ENCODE measurements around the gene SMIM10.
"Not testable (repeated sequence)": the region's sequence is repeated elsewhere in the genome, so short reads cannot be mapped to it uniquely, and the experiment has no call there.

Gene SMIM10

DNA sequence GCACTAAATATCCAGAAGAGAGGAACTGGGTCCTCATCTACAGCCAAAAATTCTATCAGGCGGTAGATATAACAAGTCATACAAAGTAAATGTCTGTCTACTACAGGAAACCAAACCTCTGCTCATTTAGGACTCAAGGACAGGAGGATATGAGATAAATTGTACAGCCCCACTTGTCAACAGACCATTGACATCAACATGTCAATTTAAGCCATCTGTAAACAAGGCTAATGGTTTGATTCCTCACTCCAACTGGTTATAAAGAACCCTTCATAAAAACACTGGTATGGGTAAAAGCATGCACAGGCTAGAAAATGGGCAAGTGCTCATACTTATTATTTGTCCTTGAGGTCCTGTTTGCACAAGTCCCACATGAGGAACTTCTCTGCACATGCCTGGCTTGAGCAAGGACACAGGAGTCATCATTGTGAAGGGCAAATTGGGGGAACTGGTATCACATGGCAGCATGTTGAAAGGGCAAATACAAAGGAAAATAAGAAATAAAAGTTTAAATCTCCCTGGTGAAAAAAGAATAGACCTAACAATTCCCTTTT is 18.3 kb downstream of the SMIM10 start:
- TF ChIP-seq, protein P1, sequence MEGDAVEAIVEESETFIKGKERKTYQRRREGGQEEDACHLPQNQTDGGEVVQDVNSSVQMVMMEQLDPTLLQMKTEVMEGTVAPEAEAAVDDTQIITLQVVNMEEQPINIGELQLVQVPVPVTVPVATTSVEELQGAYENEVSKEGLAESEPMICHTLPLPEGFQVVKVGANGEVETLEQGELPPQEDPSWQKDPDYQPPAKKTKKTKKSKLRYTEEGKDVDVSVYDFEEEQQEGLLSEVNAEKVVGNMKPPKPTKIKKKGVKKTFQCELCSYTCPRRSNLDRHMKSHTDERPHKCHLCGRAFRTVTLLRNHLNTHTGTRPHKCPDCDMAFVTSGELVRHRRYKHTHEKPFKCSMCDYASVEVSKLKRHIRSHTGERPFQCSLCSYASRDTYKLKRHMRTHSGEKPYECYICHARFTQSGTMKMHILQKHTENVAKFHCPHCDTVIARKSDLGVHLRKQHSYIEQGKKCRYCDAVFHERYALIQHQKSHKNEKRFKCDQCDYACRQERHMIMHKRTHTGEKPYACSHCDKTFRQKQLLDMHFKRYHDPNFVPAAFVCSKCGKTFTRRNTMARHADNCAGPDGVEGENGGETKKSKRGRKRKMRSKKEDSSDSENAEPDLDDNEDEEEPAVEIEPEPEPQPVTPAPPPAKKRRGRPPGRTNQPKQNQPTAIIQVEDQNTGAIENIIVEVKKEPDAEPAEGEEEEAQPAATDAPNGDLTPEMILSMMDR (IDR thresholded peaks at IDR 0.05; ENCODE audit: low read depth, low read length, missing control alignments) = no peak
- DNase-seq (ENCODE audit: extremely low read depth, low read depth) = no peak
- no peak overlapping the region for H3K4me3 ChIP-seq (replicated peaks; ENCODE audit: low read depth, low read length)

DNA sequence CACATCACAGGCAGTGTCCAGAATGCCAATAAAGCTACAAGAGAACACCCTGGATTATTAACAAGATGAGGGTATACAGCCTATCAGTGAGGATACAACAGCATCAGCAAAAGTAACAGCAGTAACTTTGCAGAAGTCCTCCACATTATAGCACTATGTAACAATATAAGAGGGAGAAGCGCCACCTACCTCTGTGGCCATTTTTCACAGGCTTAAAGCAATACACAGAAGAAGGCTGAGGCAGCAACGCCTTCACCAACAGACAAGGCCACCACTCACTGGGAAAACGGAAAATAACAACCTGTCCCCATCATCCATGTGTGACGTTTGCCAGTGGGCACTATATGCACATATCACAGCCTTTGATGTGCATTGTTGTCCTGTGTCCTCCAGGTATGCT is 19.0 kb downstream of the SMIM10 start:
- DNase-seq (ENCODE audit: extremely low read depth, low read depth) = no peak
- no peak overlapping the region for H3K4me3 ChIP-seq (replicated peaks; ENCODE audit: low read depth, low read length)
- TF ChIP-seq, protein P1 (IDR thresholded peaks at IDR 0.05; ENCODE audit: low read depth, low read length, missing control alignments) = no peak

DNA sequence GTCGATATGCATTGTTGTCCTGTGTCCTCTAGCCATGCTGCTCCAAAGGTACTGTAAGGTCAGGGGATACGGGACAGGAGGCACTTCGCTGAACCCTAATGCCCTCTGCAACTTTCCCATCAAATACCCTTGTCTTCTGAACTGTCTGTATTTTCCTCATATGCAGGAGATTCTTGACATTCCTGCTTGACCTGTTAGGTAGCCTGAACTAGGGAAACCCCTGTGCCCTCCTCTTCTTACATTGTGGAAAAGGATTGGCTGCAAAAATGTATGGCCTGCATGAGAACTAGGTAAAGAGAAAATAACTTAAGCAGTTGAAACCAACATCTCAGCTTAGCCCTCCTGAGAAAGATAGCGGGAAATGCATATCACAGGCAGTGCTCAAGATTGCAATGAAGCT is 20.1 kb downstream of the SMIM10 start:
- TF ChIP-seq, protein P1 (IDR thresholded peaks at IDR 0.05; ENCODE audit: low read depth, low read length, missing control alignments) = no peak
- no peak for DNase-seq (ENCODE audit: extremely low read depth, low read depth)
- H3K4me3 ChIP-seq (replicated peaks; ENCODE audit: low read depth, low read length) = no peak overlapping the region

DNA sequence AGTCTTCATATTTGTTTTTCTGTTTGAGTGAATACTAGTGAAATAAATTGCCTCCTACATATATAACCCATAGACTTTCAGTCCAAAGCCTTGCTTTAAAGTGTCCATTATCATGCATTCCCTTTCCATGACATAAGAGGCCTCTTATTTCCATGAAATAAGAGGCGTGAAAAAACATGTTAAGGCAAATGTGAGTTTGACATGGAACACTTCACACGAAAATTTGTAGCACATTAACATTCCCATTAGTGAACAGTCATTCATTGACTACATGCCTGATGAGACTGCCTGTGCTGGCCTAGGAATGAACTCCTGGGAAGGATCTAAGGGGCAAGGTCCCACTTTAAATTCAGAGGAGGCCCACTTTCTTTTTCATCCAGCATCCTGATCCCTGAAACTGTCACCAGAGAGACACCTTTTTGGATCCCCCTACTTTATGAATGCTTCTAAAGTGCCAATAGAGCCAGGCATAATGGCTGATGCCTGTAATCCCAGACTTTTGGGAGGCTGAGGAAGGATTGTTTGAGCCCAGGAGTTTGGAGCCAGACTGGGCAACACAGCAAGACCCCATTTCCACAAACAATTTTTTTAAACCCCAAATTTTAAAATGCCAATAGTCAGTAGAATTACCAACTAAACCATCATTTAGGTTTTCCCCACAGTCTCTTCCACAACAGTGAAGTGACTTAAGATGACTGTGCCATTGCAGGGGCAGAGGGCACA is 24.9 kb downstream of the SMIM10 start:
- no peak overlapping the region for H3K4me3 ChIP-seq (replicated peaks; ENCODE audit: low read depth, low read length)
- no peak for DNase-seq (ENCODE audit: extremely low read depth, low read depth)
- TF ChIP-seq, protein P1 (IDR thresholded peaks at IDR 0.05; ENCODE audit: low read depth, low read length, missing control alignments) = no peak

DNA sequence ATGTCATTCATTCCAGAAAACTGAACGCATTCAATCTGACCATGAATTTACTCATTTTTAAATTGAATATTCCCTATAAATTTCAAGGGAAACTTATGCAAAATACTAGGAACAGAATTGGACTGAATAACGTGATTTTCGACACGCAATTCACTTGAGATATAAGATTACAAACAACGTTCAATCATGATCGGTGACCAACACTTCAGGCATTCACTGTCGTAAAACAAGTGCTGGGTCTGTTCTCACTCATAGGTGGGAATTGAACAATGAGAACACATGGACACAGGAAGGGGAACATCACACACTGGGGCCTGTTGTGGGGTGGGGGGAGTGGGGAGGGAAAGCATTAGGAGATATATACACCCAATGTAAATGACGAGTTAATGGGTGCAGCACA is 29.1 kb downstream of the SMIM10 start:
- DNase-seq (ENCODE audit: extremely low read depth, low read depth); H3K4me3 ChIP-seq (replicated peaks; ENCODE audit: low read depth, low read length): not testable (repeated sequence)

DNA sequence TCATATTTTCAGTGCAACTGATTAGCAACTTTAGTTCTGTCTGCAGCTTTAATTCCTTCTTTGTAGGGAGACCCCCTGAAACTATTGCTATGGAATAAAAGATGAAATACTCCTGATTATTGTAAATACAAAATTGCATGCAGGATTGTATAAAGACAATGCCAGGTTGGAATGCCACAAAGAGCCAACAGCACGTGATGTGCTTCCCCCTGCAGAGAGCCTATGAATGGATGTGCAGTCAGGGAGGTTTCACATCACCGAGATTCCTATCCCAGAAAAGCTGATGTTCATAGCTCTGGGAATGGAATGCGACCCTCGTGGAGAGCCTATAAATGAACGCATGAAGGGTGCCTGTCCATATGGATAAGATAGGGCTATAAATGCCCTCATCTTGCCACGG is 33.0 kb downstream of the SMIM10 start:
- not testable (repeated sequence) for DNase-seq (ENCODE audit: extremely low read depth, low read depth); H3K4me3 ChIP-seq (replicated peaks; ENCODE audit: low read depth, low read length)

DNA sequence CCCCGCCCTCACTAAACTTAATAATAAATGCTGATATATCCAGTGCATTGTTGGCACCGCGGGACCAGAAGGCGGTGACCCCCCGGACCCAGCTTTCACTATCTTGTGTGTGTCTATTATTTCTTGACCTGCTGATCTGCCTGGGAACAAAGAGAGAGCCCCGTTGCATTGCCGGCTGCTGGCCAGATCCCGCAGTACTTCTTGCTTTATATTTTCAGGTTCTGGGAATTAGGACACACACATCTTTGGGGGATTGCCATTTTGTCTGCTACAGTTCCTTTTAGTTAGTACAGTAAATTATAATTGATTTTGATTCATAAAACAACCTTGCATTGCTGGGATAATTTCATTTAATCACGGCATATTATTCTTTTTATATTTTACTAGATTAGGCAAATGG is 33.7 kb downstream of the SMIM10 start:
- H3K4me3 ChIP-seq (replicated peaks; ENCODE audit: low read depth, low read length) = no peak overlapping the region
- TF ChIP-seq, protein P1 (IDR thresholded peaks at IDR 0.05; ENCODE audit: low read depth, low read length, missing control alignments) = no peak
- no peak for DNase-seq (ENCODE audit: extremely low read depth, low read depth)

DNA sequence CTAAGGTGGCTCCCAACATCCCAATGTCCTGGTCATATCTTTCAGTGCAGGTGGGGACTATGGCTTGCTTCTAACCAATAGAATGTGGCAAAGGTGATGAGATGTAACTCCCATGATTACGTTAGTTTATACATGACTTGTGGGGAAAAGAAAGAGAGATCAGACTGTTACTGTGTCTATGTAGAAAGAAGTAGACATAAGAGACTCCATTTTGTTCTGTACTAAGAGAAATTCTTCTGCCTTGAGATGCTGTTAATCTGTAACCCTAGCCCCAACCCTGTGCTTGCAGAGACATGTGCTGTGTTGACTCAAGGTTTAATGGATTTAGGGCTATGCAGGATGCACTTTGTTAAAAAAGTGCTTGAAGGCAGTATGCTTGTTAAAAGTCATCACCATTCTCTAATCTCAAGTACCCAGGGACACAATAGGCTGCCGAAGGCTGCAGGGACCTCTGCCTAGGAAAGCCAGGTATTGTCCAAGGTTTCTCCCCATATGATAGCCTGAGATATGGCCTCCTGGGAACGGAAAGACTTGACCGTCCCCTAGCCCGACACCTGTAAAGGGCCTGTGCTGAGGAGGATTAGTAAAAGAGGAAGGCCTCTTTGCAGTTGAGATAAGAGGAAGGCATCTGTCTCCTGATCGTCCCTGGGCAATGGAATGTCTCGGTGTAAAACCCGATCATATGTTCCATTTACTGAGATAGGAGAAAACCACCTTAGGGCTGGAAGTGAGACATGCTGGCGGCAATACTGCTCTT is 39.6 kb downstream of the SMIM10 start:
- not testable (repeated sequence) for DNase-seq (ENCODE audit: extremely low read depth, low read depth); H3K4me3 ChIP-seq (replicated peaks; ENCODE audit: low read depth, low read length)

DNA sequence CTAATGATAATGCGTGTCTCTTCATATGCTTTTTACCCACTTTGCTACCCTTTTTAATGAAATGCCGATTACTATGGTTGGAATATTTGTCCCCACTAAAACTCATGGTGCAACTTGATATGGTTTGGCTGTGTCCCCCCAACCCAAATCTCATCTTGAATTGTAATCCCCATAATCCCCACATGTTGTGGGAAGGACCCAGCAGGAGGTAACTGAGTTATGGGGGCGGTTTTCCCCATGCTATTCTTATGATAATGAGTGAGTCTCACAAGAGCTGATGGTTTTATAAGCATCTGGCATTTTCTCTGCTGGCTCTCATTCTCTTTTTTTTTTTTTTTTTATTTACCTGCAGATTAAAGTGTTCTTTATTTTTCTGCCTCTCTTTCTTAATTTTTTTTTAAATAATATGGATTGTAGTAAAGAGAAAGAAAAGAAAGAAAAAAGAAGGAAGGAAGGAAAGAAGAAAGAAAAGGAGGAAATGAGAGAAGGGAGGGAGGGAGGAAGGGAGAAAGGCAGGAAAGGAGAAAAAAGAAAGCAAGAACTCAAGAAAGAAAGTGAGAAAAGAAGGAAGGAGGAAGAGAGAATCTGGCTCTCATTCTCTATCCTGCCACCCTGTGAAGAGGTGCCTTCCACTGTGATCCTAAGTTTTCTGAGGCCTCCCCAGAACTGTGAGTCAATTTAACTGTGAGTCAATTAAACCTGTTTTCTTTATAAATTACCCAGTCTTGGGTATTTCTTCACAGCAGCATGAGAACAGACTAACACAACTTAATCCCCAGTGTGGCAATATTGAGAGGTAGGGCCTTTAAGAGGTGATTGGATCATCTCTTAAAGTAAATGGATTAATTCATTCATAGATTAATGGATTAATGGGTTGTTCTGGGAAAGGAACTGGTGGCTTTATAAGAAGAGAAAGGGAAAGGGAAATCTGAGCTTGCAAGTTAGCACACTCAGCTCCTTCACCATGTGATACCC is 50.6 kb downstream of the SMIM10 start:
- not testable (repeated sequence) for H3K4me3 ChIP-seq (replicated peaks; ENCODE audit: low read depth, low read length); DNase-seq (ENCODE audit: extremely low read depth, low read depth)

Data from HFF-Myc (cell line).